Stimulated activated effector memory CD8-positive, alpha-beta T cell treated with anti-CD3 and anti-CD28 coated beads, Interleukin-12 subunit alpha, Interleukin-12 subunit beta, amount 100 ng/mL, for 72 hours (primary cell): ENCODE results near the gene MYL10.

Source experiments
- ATAC-seq: fragments of 150-1000 bp; cut with Tn5 transposase; 2 replicates; pipeline ENCODE4 v1.10.0; 2021
- DNase-seq, 2 donors: peaks; one replicate each; pipeline ENCODE4 v3.0.0; 2021 to 2022; ENCODE audit warnings: low spot score in 2 of 2
- H3K27ac Mint-ChIP-seq: one replicate; pipeline ENCODE4 v1.8.0; 2022; ENCODE audit warnings: mild to moderate bottlenecking, mixed read lengths
- H3K36me3 Mint-ChIP-seq: one replicate; pipeline ENCODE4 v1.8.0; 2022; ENCODE audit warnings: mild to moderate bottlenecking, mixed read lengths
- H3K4me1 Mint-ChIP-seq: one replicate; pipeline ENCODE4 v1.8.0; 2022; ENCODE audit warnings: mixed read lengths
- H3K4me3 Mint-ChIP-seq: one replicate; pipeline ENCODE4 v1.8.0; 2022; ENCODE audit warnings: mild to moderate bottlenecking, mixed read lengths
- H3K9me3 Mint-ChIP-seq: one replicate; pipeline ENCODE4 v1.8.0; 2022; ENCODE audit warnings: mixed read lengths

MYL10 gene

DNA sequence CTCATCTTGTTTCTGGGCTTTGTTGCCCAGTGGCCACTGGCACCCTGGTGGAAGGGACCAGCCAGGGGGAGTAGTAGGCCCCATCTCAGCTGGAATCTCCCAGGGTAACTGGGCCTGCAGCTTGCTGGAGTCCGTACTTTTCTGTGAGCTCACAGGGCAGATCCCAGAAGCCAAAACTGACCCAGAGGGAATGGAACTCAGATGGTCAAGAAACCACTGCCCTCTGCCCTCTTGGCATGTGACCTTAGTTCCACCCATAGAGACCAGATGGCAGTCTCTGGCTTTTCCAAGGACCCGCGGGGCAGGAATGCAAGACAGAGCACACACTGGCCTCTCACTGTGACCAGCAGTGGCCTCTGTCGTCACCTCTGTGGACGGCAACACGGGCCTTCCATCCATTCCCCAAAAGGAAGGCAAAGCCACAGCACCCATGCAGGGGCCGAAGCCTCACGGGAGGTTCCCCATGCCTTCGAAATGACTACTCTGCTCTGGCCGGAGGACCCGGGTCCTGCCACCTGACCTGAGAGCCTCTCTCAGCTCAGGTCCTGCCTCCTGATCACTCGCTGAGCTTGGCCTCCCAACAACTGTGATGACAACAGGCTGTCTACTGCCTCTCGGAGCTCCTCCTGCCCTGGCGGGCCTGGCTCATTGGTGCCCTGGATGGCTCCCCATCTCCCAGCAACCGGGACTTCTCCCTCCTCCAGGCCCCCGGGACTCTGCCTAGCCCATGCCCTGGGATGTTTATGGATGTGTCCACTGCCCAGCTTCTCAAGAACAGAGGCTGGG, 29.9 kb downstream of the MYL10 start:
- DNase-seq, result no peak
- no peak for ATAC-seq
- no peaks in the 10 kb centered on the region for H3K4me1 Mint-ChIP-seq
- no peaks in the 10 kb centered on the region for H3K9me3 Mint-ChIP-seq
- no peak overlapping the region for H3K27ac Mint-ChIP-seq
- no peak overlapping the region for H3K4me3 Mint-ChIP-seq
- H3K36me3 Mint-ChIP-seq, result no peaks in the 10 kb centered on the region

DNA sequence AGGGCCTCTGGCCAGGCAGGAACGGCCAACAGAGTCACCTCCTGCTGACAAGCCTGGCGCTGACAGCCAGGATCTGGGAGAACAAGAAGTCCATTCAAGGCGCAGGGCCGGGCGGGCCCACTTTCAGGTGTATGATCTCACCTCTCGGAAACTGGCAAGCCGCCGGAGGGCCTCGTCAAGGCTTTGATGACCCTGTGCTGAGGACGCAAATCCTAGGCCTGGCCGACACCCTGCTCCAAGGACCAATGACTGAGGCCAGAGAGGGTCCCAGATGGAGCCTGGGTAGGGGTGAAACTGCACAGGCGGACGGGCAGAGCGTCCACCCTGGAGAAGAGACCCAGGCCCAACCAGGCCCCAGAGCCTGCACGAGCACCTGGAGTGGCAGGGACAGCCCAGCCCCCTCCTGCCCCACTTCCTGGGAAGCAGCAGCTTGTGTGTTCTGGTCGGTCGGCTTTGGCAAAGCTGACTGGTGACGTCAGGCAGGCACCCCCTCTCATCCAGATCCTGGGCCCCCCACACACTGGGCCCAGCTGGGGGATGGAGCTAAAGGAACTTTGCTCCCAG, 30.6 kb downstream of the MYL10 start:
- ATAC-seq, result no peak
- DNase-seq, result no peak
- H3K4me3 Mint-ChIP-seq, result no peak overlapping the region
- no peaks in the 10 kb centered on the region for H3K9me3 Mint-ChIP-seq
- H3K36me3 Mint-ChIP-seq, result no peaks in the 10 kb centered on the region
- H3K4me1 Mint-ChIP-seq, result no peaks in the 10 kb centered on the region
- H3K27ac Mint-ChIP-seq, result no peak overlapping the region

DNA sequence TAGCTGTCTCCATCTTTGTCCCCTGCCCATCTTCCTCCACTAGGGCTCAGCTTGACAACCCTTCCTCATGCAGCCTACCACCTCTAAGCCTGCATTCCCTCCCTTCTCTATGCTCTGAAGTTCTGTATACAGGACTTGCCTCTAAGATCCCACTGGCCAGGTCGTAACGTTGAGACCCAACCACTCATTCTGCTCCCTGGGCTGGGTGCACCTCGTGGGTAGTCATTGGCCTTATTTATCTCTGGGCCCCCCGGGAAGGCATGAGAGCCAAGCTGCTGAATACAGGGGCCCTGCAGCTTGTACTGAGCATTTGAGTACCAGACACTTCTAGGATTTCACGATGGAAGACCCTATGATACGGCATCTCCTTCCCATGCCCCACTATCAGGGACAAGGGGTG, 31.2 kb downstream of the MYL10 start:
- Mint-ChIP-seq H3K4me3 (no peak overlapping the region), H3K36me3 (no peaks in the 10 kb centered on the region), H3K9me3 (no peaks in the 10 kb centered on the region), H3K4me1 (no peaks in the 10 kb centered on the region), H3K27ac (no peak overlapping the region)
- ATAC-seq (no peak), DNase-seq (no peak)

DNA sequence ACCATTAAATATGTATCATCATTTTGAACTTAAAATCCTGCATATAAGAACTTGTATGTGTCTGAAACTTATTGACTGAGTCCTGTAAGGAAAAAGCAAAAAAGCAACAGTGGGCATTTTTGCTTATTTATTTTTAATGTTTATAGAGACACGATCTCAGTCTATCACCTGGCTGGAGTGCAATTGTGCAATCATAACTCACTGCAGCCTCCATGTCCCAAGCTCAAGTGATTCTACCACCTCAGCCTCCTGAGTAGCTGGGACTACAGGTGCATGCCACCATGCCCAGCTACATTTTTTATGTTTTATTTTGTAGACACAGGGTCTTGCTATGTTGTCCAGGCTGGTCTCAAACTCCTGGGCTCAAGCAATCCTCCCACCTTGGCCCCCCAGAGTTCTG, 32.2 kb downstream of the MYL10 start:
- Mint-ChIP-seq H3K9me3 (no peaks in the 10 kb centered on the region), H3K4me1 (no peaks in the 10 kb centered on the region), H3K36me3 (no peaks in the 10 kb centered on the region), H3K4me3 (no peak overlapping the region), H3K27ac (no peak overlapping the region)
- no peak for ATAC-seq
- no peak for DNase-seq

DNA sequence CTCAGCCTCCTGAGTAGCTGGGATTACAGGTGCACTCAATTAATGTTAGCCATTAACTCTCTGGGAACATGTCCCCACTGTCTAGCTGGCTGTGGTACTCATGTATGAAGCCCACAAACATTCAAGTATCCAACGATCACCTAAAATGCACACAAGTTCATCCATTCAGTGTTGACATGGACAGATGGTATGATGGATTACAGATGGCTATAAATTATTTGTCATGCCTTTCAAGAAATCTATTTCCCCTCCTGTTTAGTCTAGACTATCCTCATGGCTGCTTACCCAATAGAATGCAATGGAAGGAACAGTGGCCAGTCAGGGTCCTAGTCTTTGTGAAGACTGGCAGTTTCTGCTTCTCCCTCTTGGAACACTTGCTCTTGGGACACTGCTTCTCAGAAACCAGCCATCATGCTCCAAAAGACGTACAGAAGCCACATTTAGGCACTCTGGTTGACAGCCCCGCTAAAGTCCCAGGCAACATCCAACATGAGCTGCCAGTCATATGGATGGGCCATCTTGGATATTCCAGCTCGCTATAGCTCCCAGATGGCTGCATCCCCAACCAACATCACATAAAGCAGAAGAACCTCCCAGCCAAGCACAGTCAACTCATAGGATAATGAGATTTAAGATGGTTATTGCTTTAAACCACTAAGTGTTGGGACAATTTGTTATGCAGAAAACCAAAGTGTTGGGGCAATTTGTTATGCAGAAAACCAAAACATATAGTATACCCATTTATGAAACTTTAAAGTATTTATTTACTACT, 33.1 kb downstream of the MYL10 start:
- no peak overlapping the region for H3K27ac Mint-ChIP-seq
- ATAC-seq, result no peak
- no peak for DNase-seq
- H3K4me3 Mint-ChIP-seq, result no peak overlapping the region
- no peaks in the 10 kb centered on the region for H3K4me1 Mint-ChIP-seq
- H3K36me3 Mint-ChIP-seq, result no peaks in the 10 kb centered on the region
- H3K9me3 Mint-ChIP-seq, result no peaks in the 10 kb centered on the region

DNA sequence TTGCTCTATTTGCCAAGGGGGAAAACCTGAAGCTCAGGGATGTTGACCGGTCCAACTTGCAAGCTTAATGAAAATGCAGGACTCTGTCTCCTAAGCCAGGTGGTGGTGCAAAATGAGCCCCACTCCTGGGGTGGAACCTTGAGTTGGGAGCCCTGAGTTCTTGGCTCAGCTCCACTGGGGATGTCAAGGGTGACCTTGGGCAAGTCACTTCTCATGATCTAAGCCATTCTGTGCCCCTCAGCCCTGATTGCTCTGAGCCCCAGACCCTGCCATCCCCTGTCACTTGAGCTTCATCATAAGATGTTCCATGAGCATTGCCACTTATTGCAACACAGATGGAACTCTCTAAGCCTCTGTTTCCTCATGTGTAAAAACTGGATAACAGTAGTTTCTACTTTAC, 33.9 kb downstream of the MYL10 start:
- no peak for DNase-seq
- Mint-ChIP-seq H3K4me1 (no peaks in the 10 kb centered on the region), H3K36me3 (no peaks in the 10 kb centered on the region), H3K27ac (no peak overlapping the region), H3K9me3 (no peaks in the 10 kb centered on the region), H3K4me3 (no peak overlapping the region)
- no peak for ATAC-seq

DNA sequence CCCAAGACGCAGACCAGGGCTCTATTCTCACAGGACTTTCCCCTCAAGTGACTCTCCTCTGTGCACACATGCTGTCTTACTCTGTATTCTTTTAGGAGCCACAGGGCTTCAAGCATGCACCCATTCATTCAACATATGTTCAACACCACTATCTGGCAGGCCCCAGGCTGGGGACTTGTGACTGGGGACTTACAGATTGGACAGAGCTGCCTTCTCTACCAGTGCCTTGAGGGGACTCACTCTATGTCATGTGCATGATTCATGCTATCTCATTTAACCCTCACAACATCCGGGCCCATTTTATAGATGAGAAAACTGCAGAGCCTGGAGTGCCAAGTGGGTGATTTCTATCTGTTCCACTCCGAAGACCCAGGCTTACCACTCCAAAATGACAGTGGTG, 34.3 kb downstream of the MYL10 start:
- H3K4me1 Mint-ChIP-seq, result no peaks in the 10 kb centered on the region
- no peak overlapping the region for H3K4me3 Mint-ChIP-seq
- no peak overlapping the region for H3K27ac Mint-ChIP-seq
- no peaks in the 10 kb centered on the region for H3K36me3 Mint-ChIP-seq
- H3K9me3 Mint-ChIP-seq, result no peaks in the 10 kb centered on the region
- ATAC-seq, result no peak
- DNase-seq, result no peak

DNA sequence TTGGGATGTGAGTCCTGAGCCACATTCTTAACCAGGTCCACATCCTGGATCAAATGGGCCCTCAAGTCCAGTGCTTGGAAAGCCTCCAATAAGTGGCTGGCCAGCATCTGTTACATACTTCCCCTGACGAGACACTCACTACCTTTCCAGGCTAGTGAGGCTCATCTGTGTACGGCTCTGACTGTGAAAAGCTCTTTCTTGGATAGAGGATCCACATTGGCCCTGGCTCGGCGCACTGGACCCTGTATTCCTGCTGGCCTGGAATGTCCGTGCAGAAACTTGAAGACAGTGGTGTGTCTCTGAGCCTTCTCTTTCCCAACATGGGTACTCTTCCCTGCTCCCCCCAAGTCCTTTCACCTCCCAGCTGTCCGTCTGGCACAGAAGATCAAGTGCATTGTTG, 35.5 kb downstream of the MYL10 start:
- Mint-ChIP-seq H3K4me3 (no peak overlapping the region), H3K4me1 (no peaks in the 10 kb centered on the region), H3K36me3 (no peaks in the 10 kb centered on the region), H3K9me3 (no peaks in the 10 kb centered on the region), H3K27ac (no peak overlapping the region)
- ATAC-seq (no peak), DNase-seq (no peak)

DNA sequence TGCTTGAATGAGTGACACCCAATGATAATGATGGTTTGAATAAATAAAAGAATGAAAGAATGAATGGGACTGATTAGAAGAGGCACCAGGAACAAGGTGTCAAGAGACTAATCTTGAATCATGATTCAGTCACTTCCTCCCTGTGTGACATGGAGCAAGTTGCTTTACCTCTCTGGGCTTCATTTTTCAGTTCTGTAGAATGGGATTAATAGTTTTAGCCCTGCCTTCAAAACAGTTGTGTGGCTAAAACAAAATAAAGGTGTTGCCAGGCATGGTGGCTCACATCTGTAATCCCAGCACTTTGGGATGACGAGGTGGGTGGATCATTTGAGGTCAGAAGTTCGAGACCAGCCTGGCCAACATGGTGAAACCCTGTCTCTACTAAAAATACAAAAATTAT, 37.6 kb downstream of the MYL10 start:
- Mint-ChIP-seq H3K9me3 (no peaks in the 10 kb centered on the region), H3K27ac (peak overlapping the region; percentile 16), H3K4me3 (no peak overlapping the region), H3K36me3 (no peaks in the 10 kb centered on the region), H3K4me1 (no peaks in the 10 kb centered on the region)
- no peak for DNase-seq
- no peak for ATAC-seq

DNA sequence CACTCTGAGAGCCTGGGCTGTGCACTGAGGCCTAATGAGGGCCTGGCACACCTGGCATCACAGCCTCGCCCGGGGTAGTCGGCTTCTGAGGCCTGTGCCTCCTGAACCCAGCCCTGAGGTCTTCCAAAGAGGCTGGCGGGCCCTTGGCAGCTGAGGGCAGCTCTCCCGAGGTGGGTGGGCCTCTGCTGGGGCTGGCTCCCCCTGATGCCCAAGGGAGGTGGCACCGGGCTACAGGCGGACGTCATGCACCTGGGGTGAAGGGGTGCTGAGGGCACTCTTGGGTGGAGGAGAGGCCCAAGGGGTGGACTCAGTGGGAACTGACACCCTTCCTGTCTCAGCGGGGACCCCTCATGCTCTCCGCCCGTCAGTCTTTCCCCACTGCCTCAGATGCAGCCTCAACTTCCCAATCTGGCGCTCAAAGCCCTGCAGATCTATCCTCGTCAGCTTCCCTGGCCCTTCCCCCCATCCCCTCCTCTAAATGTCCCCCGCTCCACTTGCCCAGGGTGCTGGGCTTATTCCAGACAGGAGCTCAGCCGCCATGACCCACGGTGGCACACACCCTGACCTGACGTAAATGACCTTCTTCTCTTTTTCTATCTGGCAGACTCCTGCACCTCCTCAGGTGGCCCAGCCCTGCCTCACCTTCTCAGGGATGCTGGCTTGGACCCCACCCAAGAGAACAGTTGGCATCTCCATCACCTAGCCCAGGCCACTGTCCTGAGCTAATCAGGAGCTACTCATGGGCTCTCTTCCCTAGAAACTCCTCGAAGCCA, 38.2 kb downstream of the MYL10 start:
- ATAC-seq (peak; percentile 17), DNase-seq (no peak)
- Mint-ChIP-seq H3K27ac (peak overlapping the region; percentile 16), H3K9me3 (no peaks in the 10 kb centered on the region), H3K4me1 (no peaks in the 10 kb centered on the region), H3K36me3 (no peaks in the 10 kb centered on the region), H3K4me3 (no peak overlapping the region)

DNA sequence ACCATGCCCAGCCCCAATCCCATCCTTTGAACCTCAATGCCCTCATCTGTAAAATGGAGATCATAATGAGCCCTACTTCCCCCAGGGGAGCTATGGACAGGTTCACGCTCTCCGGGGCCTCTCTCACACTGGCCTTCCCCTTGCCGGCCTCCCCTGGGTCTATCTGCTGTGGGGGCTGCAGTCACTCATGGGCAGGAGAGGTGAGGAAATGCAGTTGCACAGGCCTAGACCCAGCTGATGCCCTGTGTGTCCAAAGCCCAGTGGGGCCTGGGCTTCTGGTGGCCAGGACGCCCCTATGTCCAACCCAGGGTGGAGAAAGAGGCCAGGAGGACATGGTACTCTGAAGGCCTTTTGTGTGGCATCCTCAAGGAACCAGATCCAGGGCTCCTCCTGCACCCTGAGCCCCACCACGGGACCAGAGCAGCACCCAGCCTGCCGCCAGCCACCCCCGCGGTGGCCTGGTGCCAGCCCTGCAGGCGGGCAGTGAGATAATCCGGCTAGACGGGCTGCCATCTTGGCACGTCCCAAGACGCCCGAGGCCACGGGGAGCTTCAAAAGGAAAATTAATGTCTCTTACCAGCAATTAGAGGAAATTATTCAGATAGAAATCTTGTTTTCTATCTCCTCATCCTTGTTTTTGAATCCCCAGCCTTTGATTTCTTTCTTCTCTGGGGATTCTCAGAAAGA, 39.0 kb downstream of the MYL10 start:
- H3K27ac Mint-ChIP-seq, result no peak overlapping the region
- DNase-seq (no peak), ATAC-seq (no peak)
- H3K9me3 Mint-ChIP-seq, result no peaks in the 10 kb centered on the region
- H3K4me3 Mint-ChIP-seq, result no peak overlapping the region
- H3K36me3 Mint-ChIP-seq, result no peaks in the 10 kb centered on the region
- H3K4me1 Mint-ChIP-seq, result no peaks in the 10 kb centered on the region

DNA sequence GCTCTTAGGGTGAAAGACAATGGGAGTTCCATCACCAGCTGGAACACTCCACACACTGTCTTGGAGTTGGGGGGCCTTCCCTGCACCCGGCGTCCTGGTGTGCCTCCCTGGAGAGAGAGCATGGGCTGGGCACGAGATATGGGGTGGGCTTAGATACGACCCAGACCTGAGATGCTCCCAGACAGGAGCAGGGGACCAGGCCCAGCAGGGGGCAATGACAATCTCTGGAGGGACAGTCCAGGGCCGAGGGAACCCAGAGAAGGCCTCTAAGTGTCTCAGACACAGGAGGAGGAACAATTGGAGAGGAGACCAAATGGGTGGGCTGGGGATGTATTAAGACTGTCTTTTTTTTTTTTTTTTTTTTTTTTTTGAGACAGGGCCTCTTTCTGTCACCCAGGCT, 40.0 kb downstream of the MYL10 start:
- ATAC-seq (no peak), DNase-seq (no peak)
- H3K4me3 Mint-ChIP-seq, result no peak overlapping the region
- H3K36me3 Mint-ChIP-seq, result no peaks in the 10 kb centered on the region
- H3K9me3 Mint-ChIP-seq, result no peaks in the 10 kb centered on the region
- no peaks in the 10 kb centered on the region for H3K4me1 Mint-ChIP-seq
- no peak overlapping the region for H3K27ac Mint-ChIP-seq

DNA sequence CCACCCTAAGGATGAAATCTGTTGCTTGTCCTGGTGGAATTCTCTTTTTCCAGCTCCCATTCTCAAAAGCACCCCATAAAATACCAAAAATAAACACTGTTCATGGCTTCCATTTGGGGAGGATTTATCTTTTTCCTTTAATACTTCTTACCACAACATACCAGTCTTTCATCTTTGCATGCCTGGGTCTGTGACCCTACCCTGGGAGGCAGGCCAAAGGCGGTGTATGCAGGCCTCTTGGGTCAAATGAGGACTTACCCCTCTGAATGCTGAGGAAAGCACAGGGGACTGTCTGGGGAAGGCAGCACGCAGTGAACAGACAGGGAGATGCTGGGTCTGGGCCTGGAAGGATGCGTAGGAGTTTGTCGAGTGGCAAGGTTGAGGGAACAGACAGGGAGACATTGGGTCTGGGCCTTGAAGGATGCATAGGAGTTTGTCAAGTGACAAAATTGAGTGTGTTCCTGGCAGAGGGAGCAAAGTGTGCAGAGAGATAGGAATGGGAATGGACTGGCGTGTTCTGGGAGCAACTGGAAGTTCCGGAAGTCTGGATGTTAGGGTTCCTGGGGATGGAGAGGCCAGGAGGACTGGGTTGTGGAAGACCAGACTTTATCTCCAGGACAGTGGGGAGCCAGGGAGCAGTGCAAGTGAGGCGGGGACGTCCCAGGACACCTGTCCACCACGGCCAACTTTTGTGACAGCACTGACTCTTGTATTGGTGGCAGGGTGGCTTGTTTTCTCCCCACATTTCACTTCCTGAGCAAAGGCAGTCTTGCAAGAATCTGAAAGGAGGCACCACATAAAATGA, 40.8 kb downstream of the MYL10 start:
- Mint-ChIP-seq H3K9me3 (no peaks in the 10 kb centered on the region), H3K27ac (no peak overlapping the region)
- ATAC-seq, result no peak

DNA sequence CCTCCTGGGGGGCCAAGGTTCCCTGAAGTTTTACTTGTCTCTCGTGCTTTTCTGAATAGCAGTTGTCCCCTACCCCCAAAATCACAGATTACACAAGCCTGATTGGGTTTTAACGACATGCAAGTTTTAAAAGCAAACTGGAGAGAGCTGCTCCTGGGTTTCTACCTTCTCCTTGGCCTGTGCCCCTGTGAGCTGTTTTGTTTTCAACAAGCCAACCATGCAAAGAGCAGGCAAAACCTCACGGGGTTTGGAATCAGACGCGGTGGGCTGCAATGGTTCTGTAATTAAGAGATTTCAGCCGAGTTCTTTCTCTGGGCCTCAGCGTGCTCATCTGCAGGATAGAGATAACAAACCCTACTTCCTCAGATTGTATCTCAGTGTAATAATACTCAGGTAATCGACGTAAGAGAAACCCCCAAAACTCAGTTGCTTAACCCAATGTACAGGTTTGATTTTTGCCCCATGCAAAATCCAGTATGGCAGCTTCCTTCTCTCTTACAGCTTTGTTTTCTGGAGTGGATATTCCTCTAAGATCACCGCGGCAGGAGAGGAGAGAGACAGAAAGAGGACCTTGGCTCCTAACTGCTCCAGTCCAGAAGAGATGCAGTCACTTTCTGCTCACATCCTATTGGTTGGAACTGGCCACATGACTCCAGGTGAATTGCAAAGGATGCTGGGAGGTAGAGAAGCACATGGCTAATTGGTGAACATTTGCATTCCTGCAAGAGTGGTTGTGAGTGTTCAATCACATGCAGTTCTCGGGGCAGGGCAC, 42.0 kb downstream of the MYL10 start:
- H3K36me3 Mint-ChIP-seq, result no peaks in the 10 kb centered on the region
- H3K27ac Mint-ChIP-seq, result no peak overlapping the region
- no peak overlapping the region for H3K4me3 Mint-ChIP-seq
- H3K4me1 Mint-ChIP-seq, result no peaks in the 10 kb centered on the region
- ATAC-seq (no peak), DNase-seq (no peak)
- no peaks in the 10 kb centered on the region for H3K9me3 Mint-ChIP-seq

More for the DNA sequence above, 40.8 kb downstream of the MYL10 start:
- no peak overlapping the region for H3K4me3 Mint-ChIP-seq
- H3K36me3 Mint-ChIP-seq, result no peaks in the 10 kb centered on the region
- no peaks in the 10 kb centered on the region for H3K4me1 Mint-ChIP-seq
- DNase-seq, result no peak
